Stimulated activated CD8-positive, alpha-beta memory T cell treated with anti-CD3 and anti-CD28 coated beads, Interleukin-2, amount 100 ng/mL, for 1 hour (primary cell): ENCODE measurements around the gene STAT2.
"Not testable (repeated sequence)": the region's sequence is repeated elsewhere in the genome, so short reads cannot be mapped to it uniquely, and the experiment has no call there.

ENCODE experiments used
- DNase-seq, 2 donors: peaks; one replicate each; pipeline ENCODE4 v3.0.0-alpha.2; 2020; ENCODE audit warnings: low read depth in 2 of 2

Gene STAT2

DNA sequence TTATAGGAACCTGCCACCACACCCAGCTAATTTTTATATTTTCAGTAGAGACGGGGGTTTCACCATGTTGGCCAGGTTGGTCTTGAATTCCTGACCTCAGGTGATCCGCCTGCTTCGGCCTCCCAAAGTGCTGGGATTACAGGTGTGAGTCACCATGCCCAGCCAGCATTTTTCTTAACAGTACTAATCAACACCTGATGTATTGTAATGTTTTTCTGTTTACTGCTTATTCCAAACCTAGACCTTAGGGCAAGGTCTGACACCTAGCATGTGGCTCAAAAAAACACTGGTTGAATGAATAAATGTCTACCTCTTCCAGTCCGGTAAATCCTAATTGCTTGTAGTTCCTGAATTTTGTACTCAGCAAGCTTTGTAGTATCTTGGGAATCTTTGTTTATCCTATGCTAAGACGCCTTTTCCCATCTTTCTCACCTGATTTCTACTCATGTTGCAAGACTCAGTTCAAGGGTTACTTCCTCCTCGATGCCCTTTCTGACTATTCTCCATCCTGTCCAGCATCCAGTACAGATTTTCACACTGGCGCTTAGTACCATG is 28.9 kb downstream of the STAT2 start:
- no peak for DNase-seq

DNA sequence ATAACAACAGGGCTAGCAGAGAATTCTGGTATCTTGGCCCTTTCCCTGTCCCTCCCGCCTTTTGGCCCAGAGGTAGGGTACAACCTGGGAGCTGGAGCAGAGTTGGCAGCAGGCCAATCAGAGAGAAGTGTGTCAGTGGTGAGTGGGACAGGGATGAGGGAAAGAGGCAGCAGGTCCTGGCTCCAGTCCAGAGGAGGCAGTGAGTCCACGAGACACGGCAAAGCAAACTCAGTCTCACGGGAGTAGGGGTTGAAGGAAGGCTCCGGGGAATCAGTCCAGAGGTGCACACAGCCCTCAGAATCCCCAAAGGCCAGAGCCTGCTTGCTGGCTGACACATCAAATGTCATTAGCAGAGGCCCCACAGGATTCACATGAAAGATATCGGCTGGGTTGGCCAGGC is 33.4 kb downstream of the STAT2 start:
- DNase-seq = no peak

DNA sequence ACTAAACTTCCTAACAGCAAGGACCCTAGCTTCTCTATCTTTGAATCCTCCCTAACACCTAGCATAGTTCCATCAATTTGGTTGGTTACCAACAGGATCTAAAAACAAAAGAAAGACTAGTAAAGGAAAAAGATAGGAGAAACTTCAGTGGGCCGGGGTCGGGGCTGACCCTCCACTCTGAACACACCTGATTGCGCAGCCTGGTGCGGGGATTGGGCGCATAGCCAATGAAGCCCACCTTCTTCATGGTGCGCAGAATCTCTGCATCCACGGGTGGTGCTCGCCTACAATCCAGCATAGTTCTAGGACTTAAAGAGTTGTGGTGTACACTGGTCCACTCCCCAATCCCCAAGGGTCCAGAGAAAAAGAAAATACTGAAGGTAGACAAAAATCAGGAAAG is 33.8 kb downstream of the STAT2 start:
- DNase-seq = no peak

- no peak for DNase-seq
These were observed 35.7 kb downstream of the STAT2 start for GRCh38 chr12:56324206-56324605.

- DNase-seq = not testable (repeated sequence)
These were observed 38.3 kb downstream of the STAT2 start for GRCh38 chr12:56321610-56322009.

DNA sequence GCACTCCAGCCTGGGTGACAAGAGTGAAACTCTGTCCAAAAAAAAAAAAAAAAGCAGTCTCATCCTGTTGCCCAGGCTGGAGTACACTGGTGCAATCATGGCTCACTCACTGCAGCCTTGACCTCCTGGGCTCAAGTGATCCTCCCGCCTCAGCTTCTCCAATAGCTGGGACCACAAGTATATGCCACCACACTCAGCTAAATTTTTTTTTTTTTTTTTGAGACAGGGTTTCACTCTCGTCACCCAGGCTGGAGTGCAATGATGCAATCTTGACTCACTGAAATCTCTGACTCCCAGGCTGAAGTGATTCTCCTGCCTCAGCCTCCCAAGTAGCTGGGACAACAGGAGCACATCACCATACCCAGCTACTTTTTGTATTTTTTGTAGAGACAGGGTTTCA is 38.9 kb downstream of the STAT2 start:
- no peak for DNase-seq

- DNase-seq = no peak
These were observed 42.2 kb downstream of the STAT2 start for GRCh38 chr12:56317675-56318074.

GRCh38 chr12:56315622-56316473 is 44.1 kb downstream of the STAT2 start, which contains the start of gene CNPY2:
Gene CNPY2, minus strand, starts transcription at chr12:56315988. Its CDS starts 771 bp downstream, at chr12:56315217.
- peak; percentile 84 to 85 for DNase-seq

- no peak for DNase-seq
These were observed 44.7 kb downstream of the STAT2 start for GRCh38 chr12:56315249-56315621.

- DNase-seq = no peak
These were observed 48.9 kb downstream of the STAT2 start for GRCh38 chr12:56311003-56311402.

GRCh38 chr12:56308714-56309113 is 51.2 kb downstream of the STAT2 start:
- no peak for DNase-seq

DNA sequence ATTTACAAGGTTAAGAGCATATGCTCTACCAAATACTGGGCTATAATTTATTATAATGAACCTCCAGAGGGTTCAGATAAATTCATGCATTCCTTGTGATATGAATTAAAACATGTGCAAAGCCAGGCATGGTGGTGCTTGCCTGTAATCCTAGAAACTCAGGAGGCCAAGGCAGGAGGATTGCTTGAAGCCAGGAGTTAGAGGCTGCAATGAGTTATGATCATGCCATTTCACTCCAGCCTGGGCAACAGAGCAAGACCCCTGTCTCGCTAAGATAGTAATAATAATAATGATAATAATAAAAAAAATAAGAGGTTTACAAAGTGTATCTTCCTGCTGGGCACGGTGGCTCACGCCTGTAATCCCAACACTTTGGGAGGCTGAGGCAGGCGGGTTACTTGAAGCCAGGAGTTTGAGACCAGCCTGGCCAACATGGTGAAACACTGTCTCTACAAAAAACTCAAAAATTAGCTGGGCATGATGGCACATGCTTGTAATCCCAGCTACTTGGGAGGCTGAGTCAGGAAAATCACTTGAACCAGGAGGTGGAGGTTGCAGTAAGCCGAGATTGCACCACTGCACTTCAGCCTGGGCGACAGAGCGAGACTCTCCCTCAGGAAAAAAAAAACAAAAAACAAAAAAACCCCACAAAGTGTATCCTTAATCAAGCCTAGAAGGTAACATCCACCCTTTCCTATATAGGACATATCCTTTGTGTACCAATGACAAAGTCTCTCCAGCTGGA is 52.5 kb downstream of the STAT2 start:
- DNase-seq = no peak

DNA sequence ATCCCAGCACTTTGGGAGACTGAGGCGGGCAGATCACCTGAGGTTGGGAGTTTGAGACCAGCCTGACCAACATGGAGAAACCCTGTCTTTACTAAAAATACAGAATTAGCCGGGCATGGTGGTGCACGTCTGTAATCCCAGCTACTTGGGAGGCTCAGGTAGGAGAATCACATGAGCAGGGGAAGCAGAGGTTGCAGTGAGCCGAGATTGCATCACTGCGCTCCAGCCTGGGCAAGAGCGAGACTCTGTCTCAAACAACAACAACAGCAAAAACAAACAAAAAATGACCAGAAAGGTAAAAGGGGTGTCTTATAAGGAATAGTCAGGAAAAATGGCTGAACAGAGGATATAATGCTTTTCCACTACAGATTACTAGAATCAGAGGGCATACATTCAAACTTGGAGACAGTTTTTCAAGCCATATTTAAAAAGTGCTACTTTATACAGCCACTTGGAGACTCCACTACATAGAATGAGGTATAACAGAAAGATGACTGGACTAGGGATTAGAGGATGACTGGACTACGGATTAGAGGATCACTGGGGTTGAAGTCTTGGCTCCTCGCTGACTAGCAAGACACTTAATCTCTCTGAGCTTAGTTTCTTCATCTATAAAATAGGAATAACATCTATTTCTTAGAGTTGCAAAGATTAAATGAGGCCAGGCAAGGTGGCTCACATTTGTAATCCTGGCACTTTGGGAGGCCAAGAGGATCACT is 54.9 kb downstream of the STAT2 start:
- DNase-seq = no peak

DNA sequence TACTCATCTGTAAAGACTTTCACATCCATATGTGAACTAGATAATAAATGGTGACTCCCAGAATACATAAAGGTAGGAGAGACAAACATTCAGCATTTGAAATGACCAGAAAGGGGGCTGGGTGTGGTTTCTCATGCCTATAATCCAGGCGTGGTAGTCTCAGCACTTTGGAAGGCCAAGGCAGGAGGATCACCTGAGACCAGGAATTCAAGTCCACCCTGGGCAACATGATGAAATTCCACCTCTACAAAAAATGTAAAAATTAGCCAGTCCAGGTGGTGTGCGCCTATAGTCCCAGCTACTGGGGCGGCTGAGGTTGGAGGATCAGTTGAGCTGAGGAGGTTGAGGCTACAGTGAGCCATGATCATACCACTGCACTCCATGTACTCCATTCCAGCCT is 55.6 kb downstream of the STAT2 start:
- no peak for DNase-seq

GRCh38 chr12:56300644-56301464 is 59.1 kb downstream of the STAT2 start:
- DNase-seq = no peak

- DNase-seq = peak; percentile 94 to 97
These were observed 59.9 kb downstream of the STAT2 start, which contains the start of gene CS for GRCh38 chr12:56299853-56300643. Gene CS, minus strand, starts transcription at chr12:56300330. Its CDS starts 129 bp downstream, at chr12:56300201.

GRCh38 chr12:56299308-56299852 is 60.5 kb downstream of the STAT2 start:
- DNase-seq = no peak

DNA sequence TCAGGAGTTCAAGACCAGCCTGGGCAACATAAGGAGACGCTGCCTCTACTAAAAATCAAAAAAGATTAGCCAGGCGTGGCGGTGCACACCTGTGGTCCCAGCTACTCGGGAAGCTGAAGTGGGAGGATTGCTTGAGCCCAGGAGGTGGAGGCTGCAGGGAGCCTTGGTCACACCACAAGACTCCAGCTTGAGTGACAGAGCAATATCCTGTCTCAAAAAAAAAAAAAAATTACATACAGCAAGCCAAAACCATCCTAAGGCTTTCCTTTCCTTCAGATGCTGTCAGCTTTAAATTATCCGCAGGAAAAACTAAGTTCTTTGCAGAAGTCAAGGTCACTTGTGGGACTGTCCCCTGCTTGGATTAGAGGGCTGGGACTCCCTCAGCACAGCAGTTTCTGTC is 61.1 kb downstream of the STAT2 start:
- no peak for DNase-seq

GRCh38 chr12:56297400-56297799 is 62.5 kb downstream of the STAT2 start:
- DNase-seq = no peak

DNA sequence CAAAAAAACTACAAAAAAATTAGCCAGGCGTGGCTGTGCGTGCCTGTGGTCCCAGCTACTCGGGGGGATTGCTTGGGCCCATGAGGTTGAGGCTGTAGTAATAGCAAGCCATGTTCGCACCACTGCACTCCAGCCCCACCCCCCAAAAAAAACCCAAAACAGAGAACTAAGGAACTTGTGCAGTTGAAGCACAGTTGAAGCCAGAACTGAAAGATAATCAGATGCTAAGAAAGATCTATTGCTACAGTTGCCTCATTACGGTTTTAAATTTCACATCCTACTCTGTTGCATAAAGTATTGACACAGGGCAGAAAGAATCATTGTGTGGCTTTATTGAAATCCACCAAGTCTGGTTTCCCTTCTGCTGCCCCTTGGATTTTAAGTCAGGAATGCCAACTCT is 63.6 kb downstream of the STAT2 start:
- DNase-seq = no peak
